Chondrocyte (in vitro differentiated cells): Measurements from ENCODE around the gene PCDHGA8. TPM values are rescaled to one million over a fixed set of nuclear protein-coding genes. Genes with fewer than 3 reads are reported as not detected.
"Not testable (repeated sequence)": the region's sequence is repeated elsewhere in the genome, so short reads cannot be mapped to it uniquely, and the experiment has no call there.

Experiments used
- DNase-seq: peaks from one replicate; pipeline ENCODE4 v3.0.0; 2021; ENCODE audit warnings: mixed read lengths, low spot score
- H3K27ac Mint-ChIP-seq: one replicate; pipeline ENCODE4 v1.8.0; 2021; ENCODE audit warnings: mild to moderate bottlenecking, moderate library complexity, mixed read lengths; ENCODE audit not compliant: unreplicated experiment
- H3K27me3 Mint-ChIP-seq: 2 replicates; pipeline ENCODE4 v1.8.0; 2021; ENCODE audit warnings: low read depth, mixed read lengths
- H3K36me3 Mint-ChIP-seq: 2 replicates; pipeline ENCODE4 v1.8.0; 2021; ENCODE audit warnings: low read depth, mixed read lengths
- H3K4me1 Mint-ChIP-seq: 2 replicates; pipeline ENCODE4 v1.8.0; 2021; ENCODE audit warnings: low read depth, mild to moderate bottlenecking, mixed read lengths
- H3K4me3 Mint-ChIP-seq: one replicate; pipeline ENCODE4 v1.8.0; 2021; ENCODE audit warnings: mild to moderate bottlenecking, moderate library complexity, mixed read lengths; ENCODE audit not compliant: unreplicated experiment
- H3K9me3 Mint-ChIP-seq: 2 replicates; pipeline ENCODE4 v1.8.0; 2021; ENCODE audit warnings: low read depth, mixed read lengths
- CTCF ChIP-seq: fragments of 200-600 bp; sonication (generic); IDR thresholded peaks from 2 replicates; pipeline ENCODE4 v1.5.0; 2021; ENCODE audit warnings: antibody characterized with exemption, mild to moderate bottlenecking, moderate library complexity
- total RNA-seq: library from RNA; stranded (reverse); gene quantifications from 3 replicates; pipeline ENCODE4 v1.2.1, GENCODE V29; 2021

Gene PCDHGA8
- total RNA-seq, 1 donor from 2014 or later = 0.47 TPM

GRCh38 chr5:141374627-141375026, 17.8 kb upstream of the PCDHGA8 start:
- no peak overlapping the region for H3K27ac Mint-ChIP-seq
- peaks cover 55% of the 10 kb centered on the region for H3K9me3 Mint-ChIP-seq
- no peak for DNase-seq
- H3K4me1 Mint-ChIP-seq = no peaks in the 10 kb centered on the region
- no peak for TF ChIP-seq CTCF
- peaks cover 11% of the 10 kb centered on the region for H3K36me3 Mint-ChIP-seq
- H3K27me3 Mint-ChIP-seq = no peaks in the 10 kb centered on the region
- no peak overlapping the region for H3K4me3 Mint-ChIP-seq

- not testable (repeated sequence) for H3K4me3 Mint-ChIP-seq, H3K4me1 Mint-ChIP-seq, DNase-seq, H3K27me3 Mint-ChIP-seq, H3K27ac Mint-ChIP-seq
- H3K9me3 Mint-ChIP-seq = peaks cover 59% of the 10 kb centered on the region
- peaks cover 11% of the 10 kb centered on the region for H3K36me3 Mint-ChIP-seq
Measured at GRCh38 chr5:141375444-141376155, 16.8 kb upstream of the PCDHGA8 start.

- H3K27me3 Mint-ChIP-seq = no peaks in the 10 kb centered on the region
- H3K36me3 Mint-ChIP-seq = peaks cover 1% of the 10 kb centered on the region
- no peak within 1 kb of the TSS for H3K4me3 Mint-ChIP-seq
- H3K9me3 Mint-ChIP-seq = peaks cover 51% of the 10 kb centered on the region
- no peaks in the 10 kb centered on the region for H3K4me1 Mint-ChIP-seq
- no peak for TF ChIP-seq CTCF
- no peak within 1 kb of the TSS for H3K27ac Mint-ChIP-seq
- peak; percentile 85 for DNase-seq
Measured at GRCh38 chr5:141382469-141383294, 9.8 kb upstream of the PCDHGA8 start, which contains the start of gene PCDHGA7. Gene PCDHGA7 (plus strand): TSS chr5:141382742. CDS start chr5:141382900, 158 bp downstream.

GRCh38 chr5:141383345-141383744, 9.1 kb upstream of the PCDHGA8 start:
- Mint-ChIP-seq H3K27me3 (no peaks in the 10 kb centered on the region), H3K9me3 (peaks cover 52% of the 10 kb centered on the region), H3K4me1 (no peaks in the 10 kb centered on the region), H3K4me3 (no peak overlapping the region), H3K36me3 (peaks cover 1% of the 10 kb centered on the region), H3K27ac (no peak overlapping the region)
- no peak for TF ChIP-seq CTCF
- DNase-seq = peak; percentile 77

GRCh38 chr5:141384471-141385267, 7.8 kb upstream of the PCDHGA8 start:
- Mint-ChIP-seq H3K27ac (no peak overlapping the region), H3K36me3 (peaks cover 4% of the 10 kb centered on the region), H3K27me3 (no peaks in the 10 kb centered on the region), H3K4me3 (no peak overlapping the region), H3K9me3 (peaks cover 45% of the 10 kb centered on the region), H3K4me1 (no peaks in the 10 kb centered on the region)
- DNase-seq = peak; percentile 88
- no peak for TF ChIP-seq CTCF
